ENCODE data around the gene LRRC8B.

DNA sequence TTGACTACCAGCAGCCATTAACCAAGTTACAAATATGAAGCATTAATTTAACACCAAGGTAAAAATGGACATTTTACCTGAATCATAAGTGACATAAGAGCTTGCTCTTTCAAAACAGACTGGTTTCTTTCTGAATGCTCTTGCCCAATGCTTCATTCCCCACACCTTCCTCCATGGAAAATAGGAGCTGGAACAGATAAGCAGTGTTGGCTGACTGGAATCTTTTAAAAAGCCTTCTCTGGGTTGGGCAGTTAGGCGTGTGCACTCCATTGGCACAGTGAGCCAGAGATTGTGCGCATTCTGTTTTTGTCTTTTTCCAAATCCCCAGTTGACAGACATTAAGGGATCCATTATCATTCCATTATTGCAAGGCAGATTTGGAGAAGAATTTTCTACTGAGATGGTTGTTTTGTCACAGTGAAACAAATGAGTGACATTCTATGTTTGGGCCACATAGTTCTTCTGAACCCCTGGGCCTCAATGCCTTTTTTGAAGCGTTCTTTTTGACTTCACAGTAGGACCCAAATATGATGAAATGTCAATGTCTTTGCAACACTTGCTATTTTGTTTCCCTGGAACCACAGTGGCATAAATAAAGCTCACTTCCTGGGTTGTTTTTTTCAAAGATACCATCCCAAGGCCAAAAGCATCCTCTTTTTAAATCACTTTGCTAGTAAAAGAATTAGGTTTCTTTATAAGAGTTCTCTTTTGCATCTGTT is 32.3 kb downstream of the LRRC8B start:
- TF ChIP-seq CTCF (IDR thresholded peaks at IDR 0.05) (no peak), POLR2A (IDR thresholded peaks at IDR 0.05) (no peak)
